Endodermal cell (in vitro differentiated cells): ENCODE results near the gene TACR1. TPM values are rescaled to one million over a fixed set of nuclear protein-coding genes. Genes with fewer than 3 reads are reported as not detected.

ENCODE experiments used
- DNase-seq: peaks from one replicate; pipeline ENCODE4 v3.0.0-alpha.2; 2017
- H3K27ac ChIP-seq: 2 replicates; pipeline ENCODE4 v1.5.1; 2013; ENCODE audit warnings: mild to moderate bottlenecking, low read depth, low read length, moderate library complexity
- H3K27me3 ChIP-seq: 2 replicates; pipeline ENCODE4 v1.6.1; 2013; ENCODE audit warnings: mild to moderate bottlenecking, low read length, moderate library complexity; ENCODE audit not compliant: insufficient read depth, control insufficient read depth, poor library complexity, severe bottlenecking
- H3K36me3 ChIP-seq: 2 replicates; pipeline ENCODE4 v1.7.0; 2013; ENCODE audit warnings: mild to moderate bottlenecking, low read length, moderate library complexity; ENCODE audit not compliant: control insufficient read depth, insufficient read depth
- H3K4me1 ChIP-seq: one replicate; pipeline ENCODE4 v1.7.0; 2013; ENCODE audit warnings: low read length; ENCODE audit not compliant: control insufficient read depth, insufficient read depth
- H3K4me3 ChIP-seq: 2 replicates; pipeline ENCODE4 v1.5.1; 2013; ENCODE audit warnings: mild to moderate bottlenecking, low read length, moderate library complexity
- H3K9ac ChIP-seq: 2 replicates; pipeline ENCODE4 v1.6.1; 2013; ENCODE audit warnings: mild to moderate bottlenecking, low read length, moderate library complexity; ENCODE audit not compliant: poor library complexity, severe bottlenecking; ENCODE audit errors: extremely low read depth
- H3K9me3 ChIP-seq: 2 replicates; pipeline ENCODE4 v1.6.1; 2013; ENCODE audit warnings: mild to moderate bottlenecking, low read length, moderate library complexity; ENCODE audit not compliant: control insufficient read depth
- H3K27ac Mint-ChIP-seq: 2 replicates; pipeline ENCODE4 v1.8.0; 2020; ENCODE audit warnings: mixed read lengths
- H3K27me3 Mint-ChIP-seq: 2 replicates; pipeline ENCODE4 v1.8.0; 2021; ENCODE audit warnings: mild to moderate bottlenecking, mixed read lengths; ENCODE audit not compliant: insufficient read depth
- H3K36me3 Mint-ChIP-seq: 2 replicates; pipeline ENCODE4 v1.8.0; 2020; ENCODE audit warnings: low read depth, mixed read lengths
- H3K4me1 Mint-ChIP-seq: 2 replicates; pipeline ENCODE4 v1.8.0; 2020; ENCODE audit warnings: mixed read lengths
- H3K4me3 Mint-ChIP-seq: 2 replicates; pipeline ENCODE4 v1.8.0; 2020; ENCODE audit warnings: mild to moderate bottlenecking, moderate library complexity, mixed read lengths
- H3K9me3 Mint-ChIP-seq: 2 replicates; pipeline ENCODE4 v1.8.0; 2020; ENCODE audit warnings: mild to moderate bottlenecking, mixed read lengths
- WGBS, 2 experiments: methylation state at CpG; one replicate each; pipeline versions ENCODE4 v1.1.5 to v1.1.7; 2013; ENCODE audit warnings: missing lambda C conversion rate in 2 of 2, mixed read lengths in 1 of 2; ENCODE audit not compliant: insufficient coverage in 1 of 2, insufficient read length in 1 of 2; 5-methylcytosine and 5-hydroxymethylcytosine counted together
- total RNA-seq, 2 donors: library from RNA; stranded (reverse); fragmentation: NEBNext Ultra II Directional in 1 of 2; extraction: Animal tissue kit (Norgen Biotek cat#: 25700) in 1 of 2; gene quantifications; 2 replicates in 1 of 2; 3 replicates in 1 of 2; pipeline ENCODE4 v1.2.1, GENCODE V29; 2021
- TF ChIP-seq, protein P1 (sequence below): fragments of 200-600 bp; sonication (generic); conservative IDR thresholded peaks from 2 replicates; pipeline ENCODE4 v1.5.0; 2021; ENCODE audit warnings: antibody characterized with exemption, mild to moderate bottlenecking

TACR1 gene
- total RNA-seq, 2 donors from 2014 or later, result 0.09 to 0.69 TPM

DNA sequence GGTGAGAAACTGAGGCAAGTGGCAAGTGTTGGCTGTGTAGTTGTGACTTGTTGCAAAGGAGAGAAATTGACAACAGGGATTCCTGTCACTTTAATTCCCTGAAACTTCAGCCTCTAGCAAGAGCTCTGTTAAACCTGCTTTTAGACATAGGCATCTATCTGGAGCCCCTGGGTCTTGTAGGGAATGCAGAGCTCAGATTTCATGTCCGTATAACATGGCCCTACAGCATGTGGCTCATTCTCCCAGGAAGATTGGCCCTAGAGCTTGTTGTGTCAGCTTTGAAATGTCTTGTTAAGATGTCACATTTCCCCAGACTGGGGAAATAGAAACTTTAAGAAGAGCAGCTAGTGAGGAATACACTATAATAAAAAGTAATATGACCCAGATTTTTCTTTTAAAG, 125.1 kb downstream of the TACR1 start:
- 81% methylated on average over 1 of the region's 1 CpG; no CpG with 5 or more reads in 1 of the 2 experiments for WGBS, 2 experiments
- H3K9me3 ChIP-seq, result no peaks in the 10 kb centered on the region
- H3K27me3 ChIP-seq, result no peaks in the 10 kb centered on the region
- no peak overlapping the region for H3K9ac ChIP-seq
- H3K27ac Mint-ChIP-seq, result no peak overlapping the region
- no peaks in the 10 kb centered on the region for H3K36me3 ChIP-seq
- H3K27me3 Mint-ChIP-seq, result no peaks in the 10 kb centered on the region
- H3K36me3 Mint-ChIP-seq, result no peaks in the 10 kb centered on the region
- H3K4me1 ChIP-seq, result no peaks in the 10 kb centered on the region
- no peak overlapping the region for H3K27ac ChIP-seq
- TF ChIP-seq, protein P1, sequence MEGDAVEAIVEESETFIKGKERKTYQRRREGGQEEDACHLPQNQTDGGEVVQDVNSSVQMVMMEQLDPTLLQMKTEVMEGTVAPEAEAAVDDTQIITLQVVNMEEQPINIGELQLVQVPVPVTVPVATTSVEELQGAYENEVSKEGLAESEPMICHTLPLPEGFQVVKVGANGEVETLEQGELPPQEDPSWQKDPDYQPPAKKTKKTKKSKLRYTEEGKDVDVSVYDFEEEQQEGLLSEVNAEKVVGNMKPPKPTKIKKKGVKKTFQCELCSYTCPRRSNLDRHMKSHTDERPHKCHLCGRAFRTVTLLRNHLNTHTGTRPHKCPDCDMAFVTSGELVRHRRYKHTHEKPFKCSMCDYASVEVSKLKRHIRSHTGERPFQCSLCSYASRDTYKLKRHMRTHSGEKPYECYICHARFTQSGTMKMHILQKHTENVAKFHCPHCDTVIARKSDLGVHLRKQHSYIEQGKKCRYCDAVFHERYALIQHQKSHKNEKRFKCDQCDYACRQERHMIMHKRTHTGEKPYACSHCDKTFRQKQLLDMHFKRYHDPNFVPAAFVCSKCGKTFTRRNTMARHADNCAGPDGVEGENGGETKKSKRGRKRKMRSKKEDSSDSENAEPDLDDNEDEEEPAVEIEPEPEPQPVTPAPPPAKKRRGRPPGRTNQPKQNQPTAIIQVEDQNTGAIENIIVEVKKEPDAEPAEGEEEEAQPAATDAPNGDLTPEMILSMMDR, result no peak
- DNase-seq, result no peak
- H3K4me1 Mint-ChIP-seq, result peaks cover 3% of the 10 kb centered on the region
- H3K4me3 ChIP-seq, result no peak overlapping the region
- no peak overlapping the region for H3K4me3 Mint-ChIP-seq
- H3K9me3 Mint-ChIP-seq, result no peaks in the 10 kb centered on the region

DNA sequence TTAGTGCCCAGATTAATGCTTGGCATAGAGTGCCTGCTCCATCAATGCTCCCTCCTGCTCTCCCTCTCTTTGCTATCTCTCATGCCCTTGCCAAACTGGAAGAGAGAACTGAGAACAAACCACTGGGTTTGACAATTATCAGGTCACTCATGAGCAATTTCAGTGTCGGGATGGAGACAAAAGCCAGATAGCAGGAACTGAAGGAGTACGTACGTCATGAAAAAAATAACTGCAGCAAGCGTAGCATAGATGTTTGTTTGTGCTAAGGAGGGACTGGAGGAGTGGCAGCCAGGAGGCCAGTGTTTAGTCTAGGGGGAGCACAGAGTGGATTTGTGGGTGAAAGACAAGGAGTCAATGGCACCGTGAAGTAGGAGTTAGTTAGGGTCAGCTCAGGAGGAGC, 127.6 kb downstream of the TACR1 start:
- no peak for DNase-seq
- Histone ChIP-seq H3K4me1 (no peaks in the 10 kb centered on the region), H3K27me3 (no peaks in the 10 kb centered on the region), H3K27ac (no peak overlapping the region), H3K36me3 (no peaks in the 10 kb centered on the region), H3K9ac (no peak overlapping the region), H3K4me3 (no peak overlapping the region), H3K9me3 (no peaks in the 10 kb centered on the region)
- TF ChIP-seq, protein P1, result no peak
- H3K36me3 Mint-ChIP-seq, result no peaks in the 10 kb centered on the region
- 93 to 100% methylated on average over 5 of the region's 5 CpGs for WGBS, 2 experiments
- no peak overlapping the region for H3K4me3 Mint-ChIP-seq
- no peak overlapping the region for H3K27ac Mint-ChIP-seq
- H3K9me3 Mint-ChIP-seq, result no peaks in the 10 kb centered on the region
- no peaks in the 10 kb centered on the region for H3K27me3 Mint-ChIP-seq
- peaks cover 3% of the 10 kb centered on the region for H3K4me1 Mint-ChIP-seq

GRCh38 chr2:75068546-75068945, 130.8 kb downstream of the TACR1 start:
- H3K9me3 ChIP-seq, result no peaks in the 10 kb centered on the region
- H3K4me1 Mint-ChIP-seq, result no peaks in the 10 kb centered on the region
- H3K27me3 ChIP-seq, result no peaks in the 10 kb centered on the region
- no peak for DNase-seq
- no peaks in the 10 kb centered on the region for H3K36me3 Mint-ChIP-seq
- no peaks in the 10 kb centered on the region for H3K27me3 Mint-ChIP-seq
- no peak overlapping the region for H3K27ac Mint-ChIP-seq
- no peak overlapping the region for H3K27ac ChIP-seq
- TF ChIP-seq, protein P1, result no peak
- H3K4me1 ChIP-seq, result no peaks in the 10 kb centered on the region
- H3K9me3 Mint-ChIP-seq, result no peaks in the 10 kb centered on the region
- no peaks in the 10 kb centered on the region for H3K36me3 ChIP-seq
- H3K9ac ChIP-seq, result no peak overlapping the region
- 94 to 100% methylated on average over 1 of the region's 1 CpG for WGBS, 2 experiments
- H3K4me3 ChIP-seq, result no peak overlapping the region
- no peak overlapping the region for H3K4me3 Mint-ChIP-seq
